K562 (cell line): ENCODE data around the gene PXMP2. TPM values are rescaled to one million over a fixed set of nuclear protein-coding genes. Genes with fewer than 3 reads are reported as not detected.

Source experiments
- ATAC-seq: fragments of 200-7000 bp; cut with Tn5 transposase; 3 replicates; pipeline ENCODE4 v1.9.1; 2020; ENCODE audit warnings: moderate library complexity
- BruUV-seq: library from RNA; stranded (reverse); fragments of 400-500 nt; replicated peaks from 2 replicates; lab custom pipeline; 2021; lab: Mats Ljungman, UMichigan
- CTCF ChIA-PET: fragments of 300-600 bp; formaldehyde crosslinking; extraction: SDS; loops from one replicate; lab custom pipeline; 2021; ENCODE audit warnings: low intra/inter-chr PET ratio; lab: Yijun Ruan, JAX
- POLR2A ChIA-PET: fragments of 300-600, 350-650 bp; sonication (Branson Sonifier 250); formaldehyde crosslinking; extraction: SDS; loops from one replicate; lab custom pipeline; 2021; ENCODE audit warnings: antibody characterized with exemption, inconsistent platforms; lab: Yijun Ruan, JAX
- DNase-seq, 4 experiments: peaks; one replicate each; pipeline versions ENCODE4 v3.0.0 to v3.0.0-alpha.2; 2011 to 2018; ENCODE audit warnings: low spot score in 3 of 4, mixed read lengths in 3 of 4; ENCODE audit errors: extremely low read depth in 1 of 4
- FAIRE-seq: peaks from 2 replicates; lab custom pipeline; 2011; peaks lifted over from hg19 to GRCh38; lab: Jason Lieb, UNC
- H2AFZ ChIP-seq: 2 replicates; pipeline ENCODE4 v1.6.0; 2011; ENCODE audit warnings: low read depth, low read length, control low read depth, inconsistent platforms
- H3K27ac ChIP-seq: fragments of 200-600 bp; 3 replicates; pipeline ENCODE4 v1.8.0; 2011; ENCODE audit warnings: low read depth, mild to moderate bottlenecking, control low read depth, inconsistent platforms, low read length, moderate library complexity, mixed read lengths; ENCODE audit errors: extremely low read depth
- H3K27me3 ChIP-seq, 2 experiments: fragments of 300-600 bp in 1 of 2; 2 replicates in 1 of 2; 3 replicates in 1 of 2; pipeline versions ENCODE4 v1.6.0 to v1.8.0; 2011; ENCODE audit warnings: inconsistent platforms in 2 of 2, low read length in 2 of 2, mild to moderate bottlenecking in 1 of 2, mixed read lengths in 1 of 2, moderate library complexity in 1 of 2; ENCODE audit not compliant: control insufficient read depth in 2 of 2, insufficient read depth in 2 of 2
- H3K36me3 ChIP-seq: fragments of 300-600 bp; 3 replicates; pipeline ENCODE4 v1.8.0; 2011; ENCODE audit warnings: mild to moderate bottlenecking, low read length, inconsistent platforms; ENCODE audit not compliant: control insufficient read depth, insufficient read depth
- H3K4me1 ChIP-seq, 2 experiments: fragments of 200-600 bp in 1 of 2; replicated peaks in 1 of 2; 2 replicates in 1 of 2; 3 replicates in 1 of 2; pipeline versions ENCODE4 v1.5.1 to v1.8.0; 2011; ENCODE audit warnings: inconsistent platforms in 2 of 2, low read length in 2 of 2, mild to moderate bottlenecking in 1 of 2, mixed read lengths in 1 of 2, moderate library complexity in 1 of 2; ENCODE audit not compliant: control insufficient read depth in 2 of 2, insufficient read depth in 2 of 2
- H3K4me2 ChIP-seq: 2 replicates; pipeline ENCODE4 v1.6.1; 2011; ENCODE audit warnings: low read length, control low read depth, inconsistent platforms, mixed read lengths; ENCODE audit not compliant: insufficient read depth
- H3K4me3 ChIP-seq: fragments of 200-600 bp; sonication (generic), shearing (Covaris generic); 2 replicates; pipeline ENCODE4 v1.5.1; 2016; ENCODE audit warnings: control low read depth, inconsistent platforms
- H3K79me2 ChIP-seq: fragments of 200-600 bp; 3 replicates; pipeline ENCODE4 v1.8.0; 2011; ENCODE audit warnings: low read length, inconsistent platforms; ENCODE audit not compliant: control insufficient read depth, insufficient read depth
- H3K9ac ChIP-seq, 2 experiments: 2 replicates each; pipeline versions ENCODE4 v1.6.0 to v1.6.1; 2011; ENCODE audit warnings: low read depth in 2 of 2, low read length in 2 of 2, control low read depth in 1 of 2, inconsistent platforms in 1 of 2, mild to moderate bottlenecking in 1 of 2, mixed read lengths in 1 of 2; ENCODE audit not compliant: insufficient read depth in 1 of 2
- H3K9me1 ChIP-seq: one replicate; pipeline ENCODE4 v1.6.0; 2011; ENCODE audit warnings: inconsistent platforms, mild to moderate bottlenecking, low read length, moderate library complexity; ENCODE audit not compliant: control insufficient read depth, insufficient read depth
- H3K9me3 ChIP-seq: replicated peaks from 2 replicates; pipeline ENCODE4 v1.5.1; 2011; ENCODE audit warnings: low read depth, low read length, inconsistent platforms; ENCODE audit not compliant: control insufficient read depth, insufficient read depth
- H4K20me1 ChIP-seq: replicated peaks from 2 replicates; pipeline ENCODE4 v1.6.1; 2011; ENCODE audit warnings: low read length, inconsistent platforms, mixed read lengths; ENCODE audit not compliant: control insufficient read depth, insufficient read depth
- CBFB ChIP-seq: sonication (generic); formaldehyde crosslinking; IDR thresholded peaks from 2 replicates; pipeline ENCODE4 v1.4.0; 2020; ENCODE audit warnings: mild to moderate bottlenecking, missing genetic modification reagents
- ETV5 ChIP-seq: sonication (generic); formaldehyde crosslinking; IDR thresholded peaks from 2 replicates; pipeline ENCODE4 v1.4.0; 2020; ENCODE audit warnings: low read depth, mild to moderate bottlenecking, missing genetic modification reagents
- NFATC3 ChIP-seq: fragments of 450-650 bp; IDR thresholded peaks from 2 replicates; pipeline ENCODE4 v1.6.1; 2017; ENCODE audit warnings: mild to moderate bottlenecking
- SMARCC2 ChIP-seq: fragments of 450-650 bp; IDR thresholded peaks from 2 replicates; pipeline ENCODE4 v1.6.1; 2017; ENCODE audit warnings: antibody characterized with exemption, moderate library complexity, mild to moderate bottlenecking, low read depth
- ZNF507 ChIP-seq: conservative IDR thresholded peaks from 2 replicates; pipeline ENCODE4 v1.6.1; 2017; ENCODE audit warnings: missing genetic modification characterization, missing compliant biosample characterization
- WGBS: fragments of 100-300 bp; shearing (Covaris generic); methylation state at CpG from one replicate; pipeline ENCODE4 v1.1.6; 2016; ENCODE audit warnings: low coverage, mixed read lengths; ENCODE audit not compliant: insufficient coverage; ENCODE audit errors: missing lambda C conversion rate; 5-methylcytosine and 5-hydroxymethylcytosine counted together
- in situ Hi-C: fragments of 300-500 bp; cut with MboI; formaldehyde crosslinking; loops from 4 replicates; pipeline ENCODE4 v1.15.0; 2018; ENCODE audit warnings: inconsistent platforms, mixed read lengths
- intact Hi-C: fragments of 100-400 bp; cut with micrococcal nuclease; formaldehyde crosslinking; loops from 2 replicates; pipeline ENCODE4 v1.14.2; 2022
- polyA plus RNA-seq, 8 experiments: library from polyadenylated mRNA; depleted of rRNA in 4 of 8; stranded (reverse) in 5 of 8; unstranded in 3 of 8; fragments of >200 nt; fragmentation: Nextera tagmentation in 2 of 8; fragmentation: Illumina TruSeq in 1 of 8; extraction: Ambion mirVana in 2 of 8; extraction: Trizol in 1 of 8; gene quantifications; 2 replicates each; pipeline versions ENCODE4 v1.2.1 to v1.2.3, GENCODE V29; 2011 to 2014; ENCODE audit warnings: inconsistent platforms in 1 of 8, missing spikeins in 1 of 8
- total RNA-seq, 7 experiments: library from RNA; depleted of rRNA in 6 of 7; stranded (reverse); fragments of >200 nt in 6 of 7; fragmentation: Illumina TruSeq in 2 of 7; extraction: Trizol in 2 of 7; gene quantifications; 2 replicates each; pipeline versions ENCODE4 v1.2.1 to v1.2.3, GENCODE V29; 2011 to 2021; ENCODE audit warnings: low replicate concordance in 1 of 7
- TF ChIP-seq, protein P1 (sequence below): fragments of 200-800 bp; sonication (Bioruptor generic); IDR thresholded peaks from 2 replicates; pipeline ENCODE4 v1.6.1; 2016; ENCODE audit warnings: missing genetic modification characterization, missing compliant biosample characterization
- TF ChIP-seq, protein P2 (sequence below): fragments of 250-450 bp; sonication (Bioruptor Pico); IDR thresholded peaks from 2 replicates; pipeline ENCODE4 v1.8.0; 2021; ENCODE audit warnings: moderate library complexity, mild to moderate bottlenecking, inconsistent platforms
- TF ChIP-seq, protein P3 (sequence below): fragments of 450-650 bp; conservative IDR thresholded peaks from 2 replicates; pipeline ENCODE4 v1.6.1; 2016; ENCODE audit warnings: missing genetic modification characterization, low read depth, mild to moderate bottlenecking, missing compliant biosample characterization, moderate library complexity
- TF ChIP-seq, protein P4 (sequence below): sonication (generic); formaldehyde crosslinking; IDR thresholded peaks from 2 replicates; pipeline ENCODE4 v1.8.0; 2023; ENCODE audit warnings: mild to moderate bottlenecking, missing genetic modification reagents

The PXMP2 gene
- total and polyA plus RNA-seq, 9 of the 15 experiments (the other 6 are each of a cell fraction or from before 2014, with no cell fraction given), result 3.0 to 66.1 (median 44.7) TPM

DNA sequence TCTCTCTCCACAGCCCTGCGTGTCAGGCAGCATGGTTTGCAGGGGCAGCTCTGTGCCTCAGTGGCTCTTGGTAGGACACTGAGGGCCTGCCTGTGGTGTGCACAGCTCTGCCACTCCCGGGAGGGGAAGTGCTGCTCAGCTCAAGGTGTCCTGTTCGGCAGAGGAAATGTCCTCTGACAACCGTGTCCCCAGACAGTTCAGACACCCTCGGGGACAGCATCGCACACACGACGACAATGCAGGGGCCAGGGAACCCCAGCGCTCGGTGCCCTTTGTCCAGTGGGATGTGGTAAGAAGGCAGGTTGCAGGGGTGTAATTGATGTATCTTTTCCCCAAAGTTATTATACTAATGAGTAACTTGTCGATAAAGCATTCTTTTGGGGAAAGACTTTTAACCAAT lies 60.0 kb downstream of the PXMP2 start:
- H3K9ac ChIP-seq, result no peak overlapping the region
- CTCF ChIA-PET, result no interaction called here
- TF ChIP-seq, protein P1, sequence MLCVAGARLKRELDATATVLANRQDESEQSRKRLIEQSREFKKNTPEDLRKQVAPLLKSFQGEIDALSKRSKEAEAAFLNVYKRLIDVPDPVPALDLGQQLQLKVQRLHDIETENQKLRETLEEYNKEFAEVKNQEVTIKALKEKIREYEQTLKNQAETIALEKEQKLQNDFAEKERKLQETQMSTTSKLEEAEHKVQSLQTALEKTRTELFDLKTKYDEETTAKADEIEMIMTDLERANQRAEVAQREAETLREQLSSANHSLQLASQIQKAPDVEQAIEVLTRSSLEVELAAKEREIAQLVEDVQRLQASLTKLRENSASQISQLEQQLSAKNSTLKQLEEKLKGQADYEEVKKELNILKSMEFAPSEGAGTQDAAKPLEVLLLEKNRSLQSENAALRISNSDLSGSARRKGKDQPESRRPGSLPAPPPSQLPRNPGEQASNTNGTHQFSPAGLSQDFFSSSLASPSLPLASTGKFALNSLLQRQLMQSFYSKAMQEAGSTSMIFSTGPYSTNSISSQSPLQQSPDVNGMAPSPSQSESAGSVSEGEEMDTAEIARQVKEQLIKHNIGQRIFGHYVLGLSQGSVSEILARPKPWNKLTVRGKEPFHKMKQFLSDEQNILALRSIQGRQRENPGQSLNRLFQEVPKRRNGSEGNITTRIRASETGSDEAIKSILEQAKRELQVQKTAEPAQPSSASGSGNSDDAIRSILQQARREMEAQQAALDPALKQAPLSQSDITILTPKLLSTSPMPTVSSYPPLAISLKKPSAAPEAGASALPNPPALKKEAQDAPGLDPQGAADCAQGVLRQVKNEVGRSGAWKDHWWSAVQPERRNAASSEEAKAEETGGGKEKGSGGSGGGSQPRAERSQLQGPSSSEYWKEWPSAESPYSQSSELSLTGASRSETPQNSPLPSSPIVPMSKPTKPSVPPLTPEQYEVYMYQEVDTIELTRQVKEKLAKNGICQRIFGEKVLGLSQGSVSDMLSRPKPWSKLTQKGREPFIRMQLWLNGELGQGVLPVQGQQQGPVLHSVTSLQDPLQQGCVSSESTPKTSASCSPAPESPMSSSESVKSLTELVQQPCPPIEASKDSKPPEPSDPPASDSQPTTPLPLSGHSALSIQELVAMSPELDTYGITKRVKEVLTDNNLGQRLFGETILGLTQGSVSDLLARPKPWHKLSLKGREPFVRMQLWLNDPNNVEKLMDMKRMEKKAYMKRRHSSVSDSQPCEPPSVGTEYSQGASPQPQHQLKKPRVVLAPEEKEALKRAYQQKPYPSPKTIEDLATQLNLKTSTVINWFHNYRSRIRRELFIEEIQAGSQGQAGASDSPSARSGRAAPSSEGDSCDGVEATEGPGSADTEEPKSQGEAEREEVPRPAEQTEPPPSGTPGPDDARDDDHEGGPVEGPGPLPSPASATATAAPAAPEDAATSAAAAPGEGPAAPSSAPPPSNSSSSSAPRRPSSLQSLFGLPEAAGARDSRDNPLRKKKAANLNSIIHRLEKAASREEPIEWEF (CRISPR knock-in tag), result no peak
- TF ChIP-seq, protein P2, sequence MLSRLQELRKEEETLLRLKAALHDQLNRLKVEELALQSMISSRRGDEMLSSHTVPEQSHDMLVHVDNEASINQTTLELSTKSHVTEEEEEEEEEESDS (CRISPR knock-in tag), result no peak
- TF ChIP-seq, protein P3, sequence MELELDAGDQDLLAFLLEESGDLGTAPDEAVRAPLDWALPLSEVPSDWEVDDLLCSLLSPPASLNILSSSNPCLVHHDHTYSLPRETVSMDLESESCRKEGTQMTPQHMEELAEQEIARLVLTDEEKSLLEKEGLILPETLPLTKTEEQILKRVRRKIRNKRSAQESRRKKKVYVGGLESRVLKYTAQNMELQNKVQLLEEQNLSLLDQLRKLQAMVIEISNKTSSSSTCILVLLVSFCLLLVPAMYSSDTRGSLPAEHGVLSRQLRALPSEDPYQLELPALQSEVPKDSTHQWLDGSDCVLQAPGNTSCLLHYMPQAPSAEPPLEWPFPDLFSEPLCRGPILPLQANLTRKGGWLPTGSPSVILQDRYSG (tag), result no peak
- TF ChIP-seq, protein P4, sequence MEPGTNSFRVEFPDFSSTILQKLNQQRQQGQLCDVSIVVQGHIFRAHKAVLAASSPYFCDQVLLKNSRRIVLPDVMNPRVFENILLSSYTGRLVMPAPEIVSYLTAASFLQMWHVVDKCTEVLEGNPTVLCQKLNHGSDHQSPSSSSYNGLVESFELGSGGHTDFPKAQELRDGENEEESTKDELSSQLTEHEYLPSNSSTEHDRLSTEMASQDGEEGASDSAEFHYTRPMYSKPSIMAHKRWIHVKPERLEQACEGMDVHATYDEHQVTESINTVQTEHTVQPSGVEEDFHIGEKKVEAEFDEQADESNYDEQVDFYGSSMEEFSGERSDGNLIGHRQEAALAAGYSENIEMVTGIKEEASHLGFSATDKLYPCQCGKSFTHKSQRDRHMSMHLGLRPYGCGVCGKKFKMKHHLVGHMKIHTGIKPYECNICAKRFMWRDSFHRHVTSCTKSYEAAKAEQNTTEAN (CRISPR knock-in tag), result no peak
- TF ChIP-seq NFATC3 (no peak), ETV5 (no peak), CBFB (no peak), ZNF507 (tag) (no peak), SMARCC2 (no peak)
- no peaks in the 10 kb centered on the region for H3K4me1 ChIP-seq
- H4K20me1 ChIP-seq, result peaks cover 4% of the 10 kb centered on the region; the same call in 1 of the 2 replicates
- no peak for ATAC-seq
- no peaks in the 10 kb centered on the region for H3K9me3 ChIP-seq
- FAIRE-seq, result no peak
- no peaks in the 10 kb centered on the region for H3K27me3 ChIP-seq
- 97% methylated on average over 11 of the region's 11 CpGs for WGBS
- H2AFZ ChIP-seq, result no peak overlapping the region
- BruUV-seq, result no TSS peak
- in situ Hi-C loops, result no loop called here
- no peak overlapping the region for H3K4me3 ChIP-seq
- POLR2A ChIA-PET, result no interaction called here
- H3K9me1 ChIP-seq, result no peaks in the 10 kb centered on the region
- peaks cover 18% of the 10 kb centered on the region; the same call in 2 of the 3 replicates for H3K79me2 ChIP-seq
- intact Hi-C loops, result no loop called here
- no peak for DNase-seq
- no peak overlapping the region for H3K27ac ChIP-seq
- no peak overlapping the region for H3K4me2 ChIP-seq
- H3K36me3 ChIP-seq, result peaks cover 89% of the 10 kb centered on the region
